CD14-positive monocyte (primary cell): ENCODE results near the gene TVP23C. TPM values are rescaled to one million over a fixed set of nuclear protein-coding genes. Genes with fewer than 3 reads are reported as not detected.
"Not testable (repeated sequence)": the region's sequence is repeated elsewhere in the genome, so short reads cannot be mapped to it uniquely, and the experiment has no call there.

Source experiments
- DNase-seq, 3 donors: peaks; one replicate each; pipeline ENCODE4 v3.0.0-alpha.2; 2011 to 2022
- H2AFZ ChIP-seq: 2 replicates; pipeline ENCODE4 v1.6.0; 2012; ENCODE audit warnings: mild to moderate bottlenecking, low read depth, low read length, inconsistent platforms; ENCODE audit not compliant: insufficient read depth, poor library complexity, severe bottlenecking
- H3K27ac ChIP-seq, 2 donors: 1 replicate in 1 of 2; 2 replicates in 1 of 2; pipeline ENCODE4 v1.5.1; 2012 to 2013; ENCODE audit warnings: low read length in 2 of 2, control low read depth in 1 of 2, inconsistent platforms in 1 of 2, low read depth in 1 of 2, mild to moderate bottlenecking in 1 of 2
- H3K27me3 ChIP-seq, 2 donors: one replicate each; pipeline versions ENCODE4 v1.6.0 to v1.6.1; 2011 to 2013; ENCODE audit warnings: low read length in 2 of 2; ENCODE audit not compliant: control insufficient read depth in 2 of 2, insufficient read depth in 2 of 2
- H3K36me3 ChIP-seq, 2 donors: replicated peaks in 1 of 2; 1 replicate in 1 of 2; 2 replicates in 1 of 2; pipeline versions ENCODE4 v1.5.1 to v1.6.1; 2012 to 2013; ENCODE audit warnings: low read length in 2 of 2, control low read depth in 1 of 2, inconsistent platforms in 1 of 2, mild to moderate bottlenecking in 1 of 2; ENCODE audit not compliant: insufficient read depth in 2 of 2, control insufficient read depth in 1 of 2
- H3K4me1 ChIP-seq, 2 donors: 1 replicate in 1 of 2; 2 replicates in 1 of 2; pipeline versions ENCODE4 v1.5.1 to v1.6.1; 2012 to 2013; ENCODE audit warnings: low read length in 2 of 2, control low read depth in 1 of 2, inconsistent platforms in 1 of 2, mild to moderate bottlenecking in 1 of 2, moderate library complexity in 1 of 2; ENCODE audit not compliant: insufficient read depth in 2 of 2, control insufficient read depth in 1 of 2
- H3K4me2 ChIP-seq: replicated peaks from 2 replicates; pipeline ENCODE3; 2012; ENCODE audit warnings: low read length, moderate library complexity, mild to moderate bottlenecking; ENCODE audit not compliant: poor library complexity, severe bottlenecking; ENCODE audit errors: extremely low read depth
- H3K4me3 ChIP-seq, 3 experiments: fragments of 200-600 bp in 1 of 3; sonication (generic) in 1 of 3; replicated peaks in 1 of 3; 1 replicate in 2 of 3; 2 replicates in 1 of 3; pipeline ENCODE4 v1.5.1; 2011 to 2013; ENCODE audit warnings: low read length in 3 of 3, mild to moderate bottlenecking in 3 of 3, control low read depth in 2 of 3, low read depth in 2 of 3, inconsistent platforms in 1 of 3, moderate library complexity in 1 of 3
- H3K79me2 ChIP-seq: 2 replicates; pipeline ENCODE4 v1.6.0; 2012; ENCODE audit warnings: mild to moderate bottlenecking, control low read depth, inconsistent platforms, low read length, moderate library complexity; ENCODE audit not compliant: insufficient read depth
- H3K9ac ChIP-seq: 2 replicates; pipeline ENCODE4 v1.6.0; 2017; ENCODE audit warnings: low read length, mild to moderate bottlenecking; ENCODE audit not compliant: insufficient read depth, poor library complexity, severe bottlenecking
- H3K9me3 ChIP-seq, 2 donors: replicated peaks in 1 of 2; 1 replicate in 1 of 2; 2 replicates in 1 of 2; pipeline versions ENCODE4 v1.5.1 to v1.6.1; 2012 to 2013; ENCODE audit warnings: low read length in 2 of 2, control low read depth in 1 of 2; ENCODE audit not compliant: control insufficient read depth in 1 of 2, insufficient read depth in 1 of 2
- H4K20me1 ChIP-seq: 2 replicates; pipeline ENCODE4 v1.6.0; 2012; ENCODE audit warnings: mild to moderate bottlenecking, low read length, control low read depth, moderate library complexity; ENCODE audit not compliant: insufficient read depth
- H3K27ac Mint-ChIP-seq, 7 donors: one replicate each; pipeline ENCODE4 v1.8.0; 2020; ENCODE audit warnings: mild to moderate bottlenecking in 7 of 7, mixed read lengths in 7 of 7, moderate library complexity in 6 of 7, inconsistent platforms in 2 of 7
- H3K27me3 Mint-ChIP-seq, 3 donors: one replicate each; pipeline ENCODE4 v1.8.0; 2021 to 2022; ENCODE audit warnings: low read depth in 3 of 3, mild to moderate bottlenecking in 3 of 3, mixed read lengths in 3 of 3, moderate library complexity in 3 of 3, inconsistent platforms in 1 of 3
- H3K36me3 Mint-ChIP-seq, 2 donors: one replicate each; pipeline ENCODE4 v1.8.0; 2020; ENCODE audit warnings: mixed read lengths in 2 of 2, inconsistent platforms in 1 of 2, mild to moderate bottlenecking in 1 of 2
- H3K4me1 Mint-ChIP-seq: one replicate; pipeline ENCODE4 v1.8.0; 2020; ENCODE audit warnings: mild to moderate bottlenecking, mixed read lengths
- H3K4me3 Mint-ChIP-seq, 2 donors: one replicate each; pipeline ENCODE4 v1.8.0; 2020; ENCODE audit warnings: mild to moderate bottlenecking in 2 of 2, mixed read lengths in 2 of 2, moderate library complexity in 1 of 2
- H3K9me3 Mint-ChIP-seq, 7 donors: one replicate each; pipeline ENCODE4 v1.8.0; 2020 to 2022; ENCODE audit warnings: mixed read lengths in 7 of 7, mild to moderate bottlenecking in 6 of 7, moderate library complexity in 6 of 7, inconsistent platforms in 2 of 7
- WGBS: methylation state at CpG from one replicate; pipeline ENCODE4 v1.1.5; 2013; ENCODE audit warnings: missing lambda C conversion rate; ENCODE audit not compliant: insufficient coverage; 5-methylcytosine and 5-hydroxymethylcytosine counted together
- intact Hi-C, 2 donors: fragments of 100-400 bp; cut with micrococcal nuclease; formaldehyde crosslinking; loops; one replicate each; pipeline versions ENCODE4 v1.15.0 to v1.15.1; 2023
- polyA minus RNA-seq: library from RNA; depleted of rRNA, polyadenylated mRNA; stranded (reverse); fragments of >200 nt; gene quantifications from 2 replicates; pipeline ENCODE4 v1.2.3, GENCODE V29; 2012
- polyA plus RNA-seq, 3 donors: library from polyadenylated mRNA; depleted of rRNA in 1 of 3; unstranded in 2 of 3; stranded (reverse) in 1 of 3; fragments of 300-500 nt in 2 of 3; fragments of >200 nt in 1 of 3; fragmentation: Illumina TruSeq in 2 of 3; gene quantifications; 1 replicate in 2 of 3; 2 replicates in 1 of 3; pipeline ENCODE4 v1.2.3, GENCODE V29; 2012 to 2021
- total RNA-seq, 12 experiments: library from RNA in 1 of 12; stranded (reverse) in 1 of 12; fragments of 120-200 nt in 1 of 12; gene quantifications; one replicate each; pipeline ENCODE4 v1.2.4 and lab custom pipeline; 2013 to 2026; ENCODE audit warnings: mixed read lengths in 6 of 12, inconsistent platforms in 1 of 12

Gene TVP23C
- 5.5 TPM for total RNA-seq (2013)
- polyA plus RNA-seq: 1 to 10 TPM in 2 of 3 donors, under 1 TPM in 1; 0.88 to 3.3 (median 1.4) TPM
- polyA minus RNA-seq: 2.0 and 5.1 TPM in 2 replicates
- total RNA-seq (lab: John Stamatoyannopoulos, UW): 1.4 to 17.3 (median 7.3) reads per million in 11 experiments

- peak within 1 kb of the TSS; percentile 66 for H3K9ac ChIP-seq
Measured at GRCh38 chr17:15563375-15563857, at the start of gene TVP23C. Gene TVP23C (minus strand): TSS chr17:15563483. CDS start chr17:15563448, 35 bp downstream.

GRCh38 chr17:15592960-15593359, 29.7 kb upstream of the TVP23C start:
- Mint-ChIP-seq H3K27me3 (peaks cover 22 to 30% (median 30%) of the 10 kb centered on the region in 3 donors), H3K4me1 (peaks cover 36% of the 10 kb centered on the region)
- H3K36me3 ChIP-seq, H3K27ac ChIP-seq, H3K36me3 Mint-ChIP-seq, H2AFZ ChIP-seq, H3K9me3 ChIP-seq, H3K27me3 ChIP-seq, DNase-seq, H3K4me2 ChIP-seq, H3K4me1 ChIP-seq, H3K27ac Mint-ChIP-seq, H3K9ac ChIP-seq, H4K20me1 ChIP-seq, H3K79me2 ChIP-seq, H3K4me3 Mint-ChIP-seq, H3K9me3 Mint-ChIP-seq, H3K4me3 ChIP-seq, intact Hi-C loops: not testable (repeated sequence)
- WGBS: no CpG with 5 or more reads among the region's 8 CpGs

More at GRCh38 chr17:15563375-15563857, at the start of gene TVP23C:
- H3K36me3 ChIP-seq, H3K9me3 Mint-ChIP-seq, H3K9me3 ChIP-seq, intact Hi-C loops, H3K27me3 Mint-ChIP-seq, H4K20me1 ChIP-seq, H3K79me2 ChIP-seq, H3K4me1 ChIP-seq, H3K4me1 Mint-ChIP-seq, H3K27me3 ChIP-seq, H3K36me3 Mint-ChIP-seq: not testable (repeated sequence)
- Histone ChIP-seq H2AFZ (peak within 1 kb of the TSS; percentile 79), H3K4me3 (peak within 1 kb of the TSS; percentile 75 to 80 (median 80)), H3K27ac (peak within 1 kb of the TSS in 1 of 2 donors; percentile 36), H3K4me2 (peak within 1 kb of the TSS; percentile 36)
- peak within 1 kb of the TSS; percentile 98 for H3K4me3 Mint-ChIP-seq
- H3K27ac Mint-ChIP-seq: peak within 1 kb of the TSS; percentile 63 to 95 (median 92)
- WGBS: under 1% methylated on average over 12 of the region's 46 CpGs
- peak; percentile 70 to 76 (median 72) for DNase-seq

DNA sequence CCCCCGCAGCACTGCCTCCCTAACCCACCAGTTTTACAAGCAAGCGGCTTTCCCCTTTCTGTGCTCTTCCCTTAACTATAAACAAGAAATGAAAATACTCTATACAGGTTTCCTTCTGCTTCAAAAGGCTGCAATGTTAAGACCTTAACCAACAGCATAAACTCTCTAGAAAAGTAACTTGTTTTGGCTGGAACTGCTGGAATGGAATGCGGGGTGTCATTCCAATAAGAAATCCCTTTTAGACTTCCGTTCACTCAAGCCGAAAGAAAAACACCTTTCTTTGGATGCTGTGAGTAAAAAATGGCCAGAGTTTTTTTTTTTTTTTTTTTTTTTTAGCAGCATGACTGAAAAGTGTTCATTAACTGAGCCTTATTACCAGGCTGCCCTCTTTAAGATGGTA, 28.7 kb upstream of the TVP23C start:
- H3K27ac ChIP-seq, H3K27ac Mint-ChIP-seq, H3K4me1 ChIP-seq, intact Hi-C loops, H3K9ac ChIP-seq, H3K36me3 ChIP-seq, H3K9me3 Mint-ChIP-seq, H3K4me2 ChIP-seq, H3K9me3 ChIP-seq, H3K4me3 ChIP-seq, H4K20me1 ChIP-seq, H3K36me3 Mint-ChIP-seq, H3K27me3 ChIP-seq, H2AFZ ChIP-seq, DNase-seq, H3K79me2 ChIP-seq: not testable (repeated sequence)
- H3K27me3 Mint-ChIP-seq: peaks cover 26 to 36% (median 33%) of the 10 kb centered on the region in 3 donors
- no CpG with 5 or more reads among the region's 5 CpGs for WGBS
- peaks cover 37% of the 10 kb centered on the region for H3K4me1 Mint-ChIP-seq
- H3K4me3 Mint-ChIP-seq: peak overlapping the region in 1 of 2 donors; percentile 53

GRCh38 chr17:15590844-15591243, 27.6 kb upstream of the TVP23C start:
- H3K27ac Mint-ChIP-seq, DNase-seq, H3K9me3 Mint-ChIP-seq, H3K4me1 ChIP-seq, H4K20me1 ChIP-seq, H3K4me3 ChIP-seq, H3K4me2 ChIP-seq, H3K36me3 ChIP-seq, H3K27ac ChIP-seq, H3K9ac ChIP-seq, H2AFZ ChIP-seq, H3K4me3 Mint-ChIP-seq, intact Hi-C loops, H3K36me3 Mint-ChIP-seq, H3K79me2 ChIP-seq, H3K9me3 ChIP-seq: not testable (repeated sequence)
- WGBS: no CpG with 5 or more reads among the region's 1 CpG
- Mint-ChIP-seq H3K27me3 (peaks cover 33 to 45% (median 40%) of the 10 kb centered on the region in 3 donors), H3K4me1 (peaks cover 39% of the 10 kb centered on the region)
- peaks cover 6 to 12% of the 10 kb centered on the region in 2 donors for H3K27me3 ChIP-seq
